Upper lobe of left lung (tissue), 6 donors: ENCODE data around the gene SLC7A6OS. TPM values are rescaled to one million over a fixed set of nuclear protein-coding genes. Genes with fewer than 3 reads are reported as not detected.
A peak's percentile ranks its signal among the peaks of the same experiment; 100 is the strongest.

Source experiments
- ATAC-seq, 2 donors: fragments of 200-7000 bp; cut with Tn5 transposase; one replicate each; pipeline ENCODE4 v1.9.1; 2022; ENCODE audit warnings: mild to moderate bottlenecking in 2 of 2, moderate library complexity in 2 of 2; ENCODE audit not compliant: low FRiP score in 2 of 2
- DNase-seq, 2 donors: peaks; one replicate each; pipeline ENCODE4 v3.0.0-alpha.2; 2019 to 2020
- H3K27ac ChIP-seq, 4 donors: fragments of 200-600 bp; sonication (generic); one replicate each; pipeline ENCODE4 v1.5.1; 2016 to 2019
- H3K27me3 ChIP-seq, 4 donors: fragments of 200-600 bp; sonication (generic); one replicate each; pipeline ENCODE4 v1.5.1; 2017 to 2019
- H3K36me3 ChIP-seq, 4 donors: fragments of 200-600 bp; sonication (generic); one replicate each; pipeline ENCODE4 v1.5.1; 2016 to 2019
- H3K4me1 ChIP-seq, 4 donors: fragments of 200-600 bp; sonication (generic); one replicate each; pipeline ENCODE4 v1.5.1; 2018 to 2019
- H3K4me3 ChIP-seq, 4 donors: fragments of 200-600 bp; sonication (generic); one replicate each; pipeline ENCODE4 v1.5.1; 2017 to 2019; ENCODE audit warnings: mild to moderate bottlenecking in 2 of 4, moderate library complexity in 1 of 4
- H3K9me3 ChIP-seq, 4 donors: fragments of 200-600 bp; sonication (generic); one replicate each; pipeline ENCODE4 v1.5.1; 2018 to 2019
- CTCF ChIP-seq, 6 experiments: fragments of 450-650 bp in 4 of 6; fragments of 200-600 bp in 2 of 6; sonication (generic) in 2 of 6; IDR thresholded peaks; one replicate each; pipeline ENCODE4 v1.5.1; 2016 to 2019; ENCODE audit warnings: antibody characterized with exemption in 6 of 6
- EP300 ChIP-seq, 4 donors: sonication (generic); formaldehyde crosslinking; IDR thresholded peaks; one replicate each; pipeline ENCODE4 v1.5.1; 2017; ENCODE audit warnings: antibody characterized with exemption in 4 of 4, control low read depth in 2 of 4
- POLR2A ChIP-seq, 4 donors: fragments of 450-650 bp; IDR thresholded peaks; one replicate each; pipeline ENCODE4 v1.5.1; 2016 to 2017; ENCODE audit warnings: antibody characterized with exemption in 4 of 4, mild to moderate bottlenecking in 2 of 4
- POLR2AphosphoS5 ChIP-seq, 2 donors: sonication (generic); formaldehyde crosslinking; IDR thresholded peaks; one replicate each; pipeline ENCODE4 v1.5.1; 2017; ENCODE audit warnings: antibody characterized with exemption in 2 of 2
- WGBS, 2 donors: methylation state at CpG; one replicate each; pipeline ENCODE4 v1.1.5; 2017 to 2018; 5-methylcytosine and 5-hydroxymethylcytosine counted together
- small RNA-seq, 4 donors: library from RNA; depleted of rRNA; stranded (forward); fragments of <200 nt; gene quantifications; one replicate each; pipeline ENCODE3, GENCODE V24; 2016
- total RNA-seq, 6 donors: library from RNA; depleted of rRNA in 4 of 6; stranded (reverse); fragments of >200 nt in 4 of 6; gene quantifications; one replicate each; pipeline versions ENCODE4 v1.1.0 to v1.2.1, GENCODE V29; 2016 to 2021
- donor health status: DM: no; HTN: no; CAD: no; lungs with moderate emphysema.
- donor health status: DM: no; HTN: yes; CAD: no; lungs with severe emphysema.

SLC7A6OS gene
- total RNA-seq, 6 donors from 2014 or later = 9.9 to 35.6 (median 18.5) TPM

DNA sequence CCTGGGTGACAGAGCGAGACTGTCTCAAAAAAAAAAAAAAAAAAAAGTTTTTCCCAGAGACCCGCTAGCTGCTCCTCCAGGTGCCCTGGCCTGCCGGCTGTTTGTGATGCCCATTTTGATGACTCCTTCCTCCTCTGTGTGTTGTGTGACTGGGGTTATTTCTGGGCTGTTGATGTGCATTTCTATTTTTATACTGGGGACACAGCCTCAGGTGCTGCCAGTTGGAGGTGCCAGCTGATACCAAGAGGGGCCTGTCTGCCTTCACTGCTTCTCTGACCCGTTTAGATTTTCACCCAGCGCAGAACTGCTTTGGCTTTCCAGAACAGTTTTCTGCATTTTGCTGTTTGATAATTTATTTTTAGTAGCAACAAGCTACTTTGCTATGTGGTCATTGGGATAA, 58.9 kb downstream of the SLC7A6OS start:
- H3K27me3 ChIP-seq = no peaks in the 10 kb centered on the region
- H3K9me3 ChIP-seq = no peaks in the 10 kb centered on the region
- peaks cover 0 to 14% (median 5%) of the 10 kb centered on the region in 4 donors for H3K4me1 ChIP-seq
- no peak for DNase-seq
- H3K4me3 ChIP-seq = no peak overlapping the region
- no peak overlapping the region for H3K27ac ChIP-seq
- WGBS, 2 donors = 85% methylated on average over 5 of the region's 5 CpGs
- H3K36me3 ChIP-seq = peaks cover 8 to 76% (median 37%) of the 10 kb centered on the region in 4 donors
- TF ChIP-seq POLR2A (IDR thresholded peaks at IDR 0.05) = no peak
- no peak for ATAC-seq

- TF ChIP-seq EP300 (IDR thresholded peaks at IDR 0.05) (no peak), POLR2AphosphoS5 (IDR thresholded peaks at IDR 0.05) (no peak), POLR2A (IDR thresholded peaks at IDR 0.05) (no peak), CTCF (IDR thresholded peaks at IDR 0.05) (no peak)
- H3K4me1 ChIP-seq = peaks cover 4 to 23% (median 14%) of the 10 kb centered on the region in 4 donors
- no peaks in the 10 kb centered on the region for H3K9me3 ChIP-seq
- no peak for DNase-seq
- H3K27ac ChIP-seq = no peak overlapping the region
- H3K4me3 ChIP-seq = no peak overlapping the region
- no peak for ATAC-seq
- H3K27me3 ChIP-seq = no peaks in the 10 kb centered on the region
- 86 to 91% methylated on average over 6 of the region's 6 CpGs for WGBS, 2 donors
- H3K36me3 ChIP-seq = peaks cover 8 to 67% (median 36%) of the 10 kb centered on the region in 4 donors
Observed at GRCh38 chr16:68250951-68251350, 59.8 kb downstream of the SLC7A6OS start.

GRCh38 chr16:68249371-68249770, 61.4 kb downstream of the SLC7A6OS start:
- Histone ChIP-seq H3K36me3 (peaks cover 3 to 51% (median 20%) of the 10 kb centered on the region in 4 donors), H3K4me3 (no peak overlapping the region), H3K27ac (peak overlapping the region in 1 of 4 donors; percentile 21), H3K9me3 (no peaks in the 10 kb centered on the region), H3K4me1 (peaks cover 12 to 33% (median 21%) of the 10 kb centered on the region in 4 donors), H3K27me3 (no peaks in the 10 kb centered on the region)
- TF ChIP-seq EP300 (IDR thresholded peaks at IDR 0.05) = no peak
- no peak for TF ChIP-seq CTCF (IDR thresholded peaks at IDR 0.05)
- no peak for TF ChIP-seq POLR2AphosphoS5 (IDR thresholded peaks at IDR 0.05)
- no peak for TF ChIP-seq POLR2A (IDR thresholded peaks at IDR 0.05)
- ATAC-seq = no peak
- no peak for DNase-seq
- 85 to 93% methylated on average over 4 of the region's 4 CpGs for WGBS, 2 donors

Small RNA genes within 50 kb of the gene (small RNA-seq; reads per million reads assigned to genes)
- 0 reads per million in 4 donors for gene RNU4-30P
- gene RNU6-1262P = 0 reads per million in 4 donors

Other genes starting within 250 kb of the SLC7A6OS start
- 10 to 100 TPM; 49.1 to 95.3 (median 68.0) TPM for gene NFATC3, start 225.6 kb downstream of the SLC7A6OS start, total RNA-seq
- gene ESRP2, start 74.8 kb downstream of the SLC7A6OS start, total RNA-seq = 100 to 1,000 TPM in 1 of 6 donors, 10 to 100 TPM in 5; 54.2 to 102 (median 64.4) TPM
- gene PLA2G15, start 65.6 kb downstream of the SLC7A6OS start, total RNA-seq = 10 to 100 TPM; 25.6 to 84.8 (median 57.5) TPM
- 100 to 1,000 TPM in 1 of 6 donors, 10 to 100 TPM in 5; 44.9 to 109 (median 49.5) TPM for gene SLC7A6, start 46.4 kb downstream of the SLC7A6OS start, total RNA-seq
- gene PRMT7, start 73 bp upstream of the SLC7A6OS start, total RNA-seq = 100 to 1,000 TPM in 1 of 6 donors, 10 to 100 TPM in 5; 26.9 to 166 (median 38.8) TPM
- gene SMPD3, start 137.6 kb upstream of the SLC7A6OS start, total RNA-seq = 10 to 100 TPM in 1 of 6 donors, 1 to 10 TPM in 5; 1.2 to 10.7 (median 3.2) TPM
- gene ZFP90, start 228.3 kb upstream of the SLC7A6OS start, total RNA-seq = 10 to 100 TPM; 14.3 to 33.5 (median 20.6) TPM